C4-2B (cell line): Measurements from ENCODE around the gene NEAT1.

Experiments
- CTCF ChIP-seq: fragments of 450-650 bp; conservative IDR thresholded peaks from 2 replicates; pipeline ENCODE4 v1.5.1; 2017; ENCODE audit warnings: mild to moderate bottlenecking
- ZFX ChIP-seq: fragments of 450-650 bp; IDR thresholded peaks from 2 replicates; pipeline ENCODE4 v1.6.1; 2017

GRCh38 chr11:65428578-65429067 lies 6.0 kb downstream of the NEAT1 start:
- TF ChIP-seq CTCF: no peak
- no peak for TF ChIP-seq ZFX
